ENCODE data around the gene LRCH2. TPM values are rescaled to one million over a fixed set of nuclear protein-coding genes. Genes with fewer than 3 reads are reported as not detected.

LRCH2 gene
- total RNA-seq, 1 donor from 2014 or later, result 11.1 TPM

GRCh38 chrX:115068896-115069295 lies 165.0 kb downstream of the LRCH2 start:
- Mint-ChIP-seq H3K4me1 (ENCODE audit: low read depth) (peaks cover 5% of the 10 kb centered on the region), H3K9me3 (ENCODE audit: low read depth) (peaks cover 3% of the 10 kb centered on the region), H3K27me3 (ENCODE audit: low read depth) (peaks cover 17% of the 10 kb centered on the region), H3K36me3 (ENCODE audit: low read depth) (no peaks in the 10 kb centered on the region), H3K27ac (ENCODE audit: unreplicated experiment) (no peak overlapping the region), H3K4me3 (ENCODE audit: unreplicated experiment) (no peak overlapping the region)
- no peak for DNase-seq (ENCODE audit: low spot score)
- TF ChIP-seq CTCF (IDR thresholded peaks at IDR 0.05), result no peak

GRCh38 chrX:115067812-115068211 lies 166.1 kb downstream of the LRCH2 start:
- H3K27me3 Mint-ChIP-seq (ENCODE audit: low read depth), result peaks cover 17% of the 10 kb centered on the region
- no peak for DNase-seq (ENCODE audit: low spot score)
- TF ChIP-seq CTCF (IDR thresholded peaks at IDR 0.05), result no peak
- H3K36me3 Mint-ChIP-seq (ENCODE audit: low read depth), result no peaks in the 10 kb centered on the region
- H3K27ac Mint-ChIP-seq (ENCODE audit: unreplicated experiment), result no peak overlapping the region
- no peak overlapping the region for H3K4me3 Mint-ChIP-seq (ENCODE audit: unreplicated experiment)
- H3K9me3 Mint-ChIP-seq (ENCODE audit: low read depth), result peaks cover 3% of the 10 kb centered on the region
- H3K4me1 Mint-ChIP-seq (ENCODE audit: low read depth), result peaks cover 5% of the 10 kb centered on the region

DNA sequence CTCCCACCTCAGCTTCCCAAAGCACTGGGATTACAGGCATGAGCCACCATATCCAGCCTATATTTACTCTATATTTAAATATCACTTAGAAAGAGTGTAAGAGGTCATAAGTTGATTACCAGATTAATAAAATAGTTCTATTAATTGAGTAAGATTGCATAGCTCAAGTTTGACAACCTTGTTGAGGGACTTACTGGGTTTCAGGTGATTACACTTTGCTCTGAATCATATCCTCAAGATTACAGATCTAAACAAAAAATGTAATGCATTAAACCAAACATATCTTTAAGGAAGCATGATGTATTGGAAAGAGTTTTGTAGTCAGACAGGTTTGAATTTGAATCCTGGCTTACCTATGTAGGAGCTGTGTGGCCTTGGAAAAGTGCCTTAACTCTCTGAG lies 168.6 kb downstream of the LRCH2 start:
- TF ChIP-seq CTCF (IDR thresholded peaks at IDR 0.05), result no peak
- Mint-ChIP-seq H3K9me3 (ENCODE audit: low read depth) (peaks cover 10% of the 10 kb centered on the region), H3K27me3 (ENCODE audit: low read depth) (peaks cover 9% of the 10 kb centered on the region), H3K36me3 (ENCODE audit: low read depth) (no peaks in the 10 kb centered on the region), H3K27ac (ENCODE audit: unreplicated experiment) (no peak overlapping the region), H3K4me1 (ENCODE audit: low read depth) (peaks cover 5% of the 10 kb centered on the region), H3K4me3 (ENCODE audit: unreplicated experiment) (no peak overlapping the region)
- DNase-seq (ENCODE audit: low spot score), result no peak

Other genes starting within 250 kb of the LRCH2 start
- gene IL13RA2, start 216.5 kb downstream of the LRCH2 start, total RNA-seq, result not detected in 3 replicates
- not detected in 3 replicates for gene RBMXL3, start 44.7 kb downstream of the LRCH2 start, total RNA-seq
- gene LUZP4, start 55.6 kb upstream of the LRCH2 start, total RNA-seq, result not detected in 3 replicates